Astrocyte of the cerebellum (primary cell): ENCODE measurements around the gene SLC6A18.

Experiments used
- DNase-seq: peaks from one replicate; pipeline ENCODE4 v3.0.0-alpha.2; 2011; ENCODE audit warnings: low read depth
- H3K4me3 ChIP-seq: 2 replicates; pipeline ENCODE4 v1.5.1; 2011; ENCODE audit warnings: mild to moderate bottlenecking, low read depth, low read length, moderate library complexity
- CTCF ChIP-seq: IDR thresholded peaks from 2 replicates; pipeline ENCODE4 v1.5.1; 2012; ENCODE audit warnings: low read length, low read depth, moderate library complexity, mild to moderate bottlenecking; ENCODE audit errors: missing control alignments
- in situ Hi-C: cut with HindIII; loops from 2 replicates; pipeline ENCODE4 v1.10.0; 2017; ENCODE audit warnings: low sequenced_read_pairs

Gene SLC6A18

DNA sequence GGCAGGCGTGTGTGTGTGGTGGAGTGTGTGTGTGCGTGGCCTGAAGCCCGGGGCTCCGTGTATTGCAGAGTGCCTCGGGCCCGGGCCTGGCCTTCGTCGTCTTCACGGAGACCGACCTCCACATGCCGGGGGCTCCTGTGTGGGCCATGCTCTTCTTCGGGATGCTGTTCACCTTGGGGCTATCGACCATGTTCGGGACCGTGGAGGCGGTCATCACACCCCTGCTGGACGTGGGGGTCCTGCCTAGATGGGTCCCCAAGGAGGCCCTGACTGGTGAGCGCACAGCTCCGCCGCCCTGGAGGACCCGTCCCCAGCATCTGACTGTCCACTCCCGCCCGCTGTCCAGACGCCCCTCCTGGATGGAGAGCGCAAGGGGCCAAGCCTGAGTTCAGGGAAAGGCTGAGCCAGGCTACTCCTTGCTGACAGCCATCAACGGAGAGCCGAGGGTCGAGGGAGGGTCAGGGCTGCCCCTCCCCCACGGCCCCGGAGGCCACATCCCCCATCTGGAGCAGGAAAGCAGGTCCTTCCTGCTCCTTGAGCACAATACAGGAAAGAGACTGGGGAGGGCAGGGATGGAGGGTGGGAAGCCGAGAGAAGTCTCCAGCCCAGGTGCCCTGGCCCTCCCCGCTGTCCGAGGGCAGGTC is 18.4 kb downstream of the SLC6A18 start:
- in situ Hi-C loops: no loop called here

GRCh38 chr5:1244255-1244654 is 19.1 kb downstream of the SLC6A18 start:
- TF ChIP-seq CTCF: no peak
- in situ Hi-C loops: no loop called here

More for the DNA sequence above, 18.4 kb downstream of the SLC6A18 start:
- H3K4me3 ChIP-seq: no peak overlapping the region
- DNase-seq: no peak
- no peak for TF ChIP-seq CTCF

DNA sequence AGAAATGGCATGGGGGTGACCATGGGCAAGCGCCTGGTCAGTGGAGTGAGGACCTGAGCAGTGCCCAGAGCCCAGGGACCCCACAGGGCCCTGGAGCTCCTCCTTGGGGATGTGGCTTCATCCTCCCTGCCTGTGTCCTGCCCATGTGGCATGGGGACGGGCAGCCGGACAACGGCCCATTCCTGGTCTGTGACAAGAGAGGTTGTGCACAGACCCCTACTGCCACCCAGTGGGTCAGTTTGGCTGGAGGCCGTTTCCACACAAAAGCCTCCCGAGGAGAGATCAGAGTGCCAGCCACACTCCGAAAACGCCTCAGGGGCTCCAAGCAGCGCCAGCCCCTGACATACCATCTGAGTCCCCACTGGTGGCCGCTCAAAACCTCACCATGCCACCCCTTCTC is 19.8 kb downstream of the SLC6A18 start:
- in situ Hi-C loops: no loop called here
- no peak for TF ChIP-seq CTCF
- no peak overlapping the region for H3K4me3 ChIP-seq
- DNase-seq: no peak

More at GRCh38 chr5:1244255-1244654, 19.1 kb downstream of the SLC6A18 start:
- no peak for DNase-seq
- no peak overlapping the region for H3K4me3 ChIP-seq

GRCh38 chr5:1245905-1246576 is 20.9 kb downstream of the SLC6A18 start:
- no peak for TF ChIP-seq CTCF
- in situ Hi-C loops: no loop called here
- H3K4me3 ChIP-seq: no peak overlapping the region
- no peak for DNase-seq

- H3K4me3 ChIP-seq: no peak overlapping the region
- no peak for TF ChIP-seq CTCF
- in situ Hi-C loops: no loop called here
- DNase-seq: no peak
Observed at GRCh38 chr5:1246711-1247431, 21.7 kb downstream of the SLC6A18 start.

DNA sequence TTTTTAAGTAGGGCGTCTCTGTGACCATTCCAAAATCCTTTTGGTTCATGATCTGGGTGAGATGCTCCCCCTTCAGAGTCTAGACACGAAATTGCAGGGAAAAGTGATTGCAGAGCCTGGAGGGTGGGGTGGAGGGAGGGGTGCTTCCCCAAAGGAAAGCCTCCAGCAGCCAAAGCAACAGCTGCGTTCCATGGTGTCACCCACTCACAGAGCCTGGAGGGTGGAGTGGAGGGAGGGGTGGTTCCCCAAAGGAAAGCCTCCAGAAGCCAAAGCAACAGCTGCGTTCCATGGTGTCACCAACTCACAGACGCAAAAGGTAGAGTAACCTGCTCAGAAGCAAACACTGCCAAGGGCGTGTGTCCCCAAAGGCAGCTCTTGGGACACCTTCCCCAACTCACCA is 22.6 kb downstream of the SLC6A18 start:
- H3K4me3 ChIP-seq: no peak overlapping the region
- no peak for DNase-seq
- TF ChIP-seq CTCF: no peak
- in situ Hi-C loops: no loop called here
